Activated CD8-positive, alpha-beta T cell treated with anti-CD3 and anti-CD28 coated beads for 36 hours (primary cell): ENCODE measurements around the gene RHD. TPM values are rescaled to one million over a fixed set of nuclear protein-coding genes. Genes with fewer than 3 reads are reported as not detected.

ENCODE experiments used
- ATAC-seq: fragments of 200-7000 bp; cut with Tn5 transposase; one replicate; pipeline ENCODE4 v1.10.0; 2021; ENCODE audit warnings: mild to moderate bottlenecking, moderate library complexity
- CTCF ChIA-PET: fragments of 350-600 bp; sonication (Branson Sonifier 250); formaldehyde crosslinking; loops from one replicate; lab custom pipeline; 2021; ENCODE audit warnings: antibody characterized with exemption; lab: Charles Lee
- POLR2A ChIA-PET: fragments of 350-600 bp; sonication (Branson Sonifier 250); formaldehyde crosslinking; loops from one replicate; lab custom pipeline; 2021; ENCODE audit warnings: antibody characterized with exemption; lab: Charles Lee
- DNase-seq: peaks from one replicate; pipeline ENCODE4 v3.0.0-alpha.2; 2020
- H3K27ac Mint-ChIP-seq: one replicate; pipeline ENCODE4 v1.8.0; 2021; ENCODE audit warnings: mild to moderate bottlenecking, mixed read lengths
- H3K27me3 Mint-ChIP-seq: one replicate; pipeline ENCODE4 v1.8.0; 2021; ENCODE audit warnings: mixed read lengths
- H3K36me3 Mint-ChIP-seq: one replicate; pipeline ENCODE4 v1.8.0; 2021; ENCODE audit warnings: low read depth, mixed read lengths
- H3K4me1 Mint-ChIP-seq: one replicate; pipeline ENCODE4 v1.8.0; 2021; ENCODE audit warnings: low read depth, mixed read lengths
- H3K4me3 Mint-ChIP-seq: one replicate; pipeline ENCODE4 v1.8.0; 2021; ENCODE audit warnings: mild to moderate bottlenecking, moderate library complexity, mixed read lengths
- H3K9me3 Mint-ChIP-seq: one replicate; pipeline ENCODE4 v1.8.0; 2021; ENCODE audit warnings: mixed read lengths
- intact Hi-C: fragments of 100-400 bp; cut with micrococcal nuclease; formaldehyde crosslinking; loops from one replicate; pipeline ENCODE4 v1.10.0; 2022
- total RNA-seq, 2 experiments: library from RNA; stranded (reverse); gene quantifications; one replicate each; pipeline ENCODE4 v1.2.3, GENCODE V29; 2021
- TF ChIP-seq, protein P1 (sequence below): fragments of 200-600 bp; IDR thresholded peaks from one replicate; pipeline ENCODE4 v1.8.0; 2022; ENCODE audit warnings: antibody characterized with exemption, mild to moderate bottlenecking

RHD gene
- total RNA-seq, 2 experiments from 2014 or later = not detected

DNA sequence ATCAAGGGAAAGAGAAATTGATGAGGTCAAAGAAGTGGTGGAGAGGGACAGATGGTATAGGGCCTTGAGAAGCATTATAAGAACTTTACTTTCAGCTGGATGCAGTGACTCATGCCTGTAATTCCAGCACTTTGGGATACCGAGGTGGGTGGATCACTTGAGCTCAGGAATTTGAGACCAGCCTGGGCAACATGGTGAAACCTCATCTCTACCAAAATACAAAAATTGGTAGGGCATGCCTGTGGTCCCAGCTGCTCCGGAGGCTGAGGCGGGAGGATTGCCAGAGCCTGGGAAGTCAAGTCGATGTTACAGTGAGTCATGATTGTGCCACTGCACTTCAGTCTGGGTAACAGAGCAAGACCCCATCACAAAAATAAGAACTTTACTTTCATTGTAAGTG, 71.6 kb downstream of the RHD start:
- peaks cover 30% of the 10 kb centered on the region for H3K4me1 Mint-ChIP-seq
- H3K27ac Mint-ChIP-seq = no peak overlapping the region
- no peak overlapping the region for H3K4me3 Mint-ChIP-seq
- H3K36me3 Mint-ChIP-seq = peaks cover 25% of the 10 kb centered on the region
- no peaks in the 10 kb centered on the region for H3K9me3 Mint-ChIP-seq
- CTCF ChIA-PET = interaction anchor here (1.3 kb wide), 1 partner anchor 111 kb away, joined by 3 read pairs; the partner anchor contains the start of gene SYF2
- H3K27me3 Mint-ChIP-seq = no peaks in the 10 kb centered on the region
- intact Hi-C loops = no loop called here
- no peak for DNase-seq
- ATAC-seq = no peak
- TF ChIP-seq, protein P1, sequence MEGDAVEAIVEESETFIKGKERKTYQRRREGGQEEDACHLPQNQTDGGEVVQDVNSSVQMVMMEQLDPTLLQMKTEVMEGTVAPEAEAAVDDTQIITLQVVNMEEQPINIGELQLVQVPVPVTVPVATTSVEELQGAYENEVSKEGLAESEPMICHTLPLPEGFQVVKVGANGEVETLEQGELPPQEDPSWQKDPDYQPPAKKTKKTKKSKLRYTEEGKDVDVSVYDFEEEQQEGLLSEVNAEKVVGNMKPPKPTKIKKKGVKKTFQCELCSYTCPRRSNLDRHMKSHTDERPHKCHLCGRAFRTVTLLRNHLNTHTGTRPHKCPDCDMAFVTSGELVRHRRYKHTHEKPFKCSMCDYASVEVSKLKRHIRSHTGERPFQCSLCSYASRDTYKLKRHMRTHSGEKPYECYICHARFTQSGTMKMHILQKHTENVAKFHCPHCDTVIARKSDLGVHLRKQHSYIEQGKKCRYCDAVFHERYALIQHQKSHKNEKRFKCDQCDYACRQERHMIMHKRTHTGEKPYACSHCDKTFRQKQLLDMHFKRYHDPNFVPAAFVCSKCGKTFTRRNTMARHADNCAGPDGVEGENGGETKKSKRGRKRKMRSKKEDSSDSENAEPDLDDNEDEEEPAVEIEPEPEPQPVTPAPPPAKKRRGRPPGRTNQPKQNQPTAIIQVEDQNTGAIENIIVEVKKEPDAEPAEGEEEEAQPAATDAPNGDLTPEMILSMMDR = no peak
- POLR2A ChIA-PET = interaction anchor here (2.2 kb wide), 1 partner anchor 13 kb away, joined by 7 read pairs; no protein-coding TSS in a partner anchor

DNA sequence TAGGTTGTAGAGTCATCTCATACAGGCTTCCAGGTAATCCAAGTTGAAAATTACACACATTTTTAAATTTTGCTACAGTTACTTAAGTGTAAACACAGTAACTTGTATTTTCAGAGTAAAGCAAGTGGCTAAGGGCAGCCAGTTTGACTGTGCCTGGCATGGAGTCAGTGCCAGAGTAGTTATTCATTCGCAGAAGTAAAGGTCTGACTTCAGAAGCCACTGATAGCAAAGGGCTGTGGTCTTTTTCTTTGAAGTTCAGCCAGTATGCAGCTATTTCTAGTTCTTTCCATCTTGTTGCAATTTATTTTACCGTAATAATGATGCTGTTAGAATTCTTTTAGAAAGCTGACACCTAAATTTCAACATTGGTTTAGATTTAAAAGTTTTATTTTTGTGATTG, 75.2 kb downstream of the RHD start:
- no peak for DNase-seq
- Mint-ChIP-seq H3K4me3 (no peak overlapping the region), H3K4me1 (peaks cover 11% of the 10 kb centered on the region), H3K9me3 (no peaks in the 10 kb centered on the region), H3K27ac (no peak overlapping the region), H3K36me3 (peaks cover 24% of the 10 kb centered on the region), H3K27me3 (no peaks in the 10 kb centered on the region)
- TF ChIP-seq, protein P1 = no peak
- ChIA-PET CTCF (interaction anchor here (1.3 kb wide), 1 partner anchor 17 kb away, joined by 3 read pairs; no protein-coding TSS in a partner anchor), POLR2A (interaction anchor here (1.3 kb wide), 1 partner anchor 8 kb away, joined by 4 read pairs; no protein-coding TSS in a partner anchor)
- intact Hi-C loops = no loop called here
- no peak for ATAC-seq

DNA sequence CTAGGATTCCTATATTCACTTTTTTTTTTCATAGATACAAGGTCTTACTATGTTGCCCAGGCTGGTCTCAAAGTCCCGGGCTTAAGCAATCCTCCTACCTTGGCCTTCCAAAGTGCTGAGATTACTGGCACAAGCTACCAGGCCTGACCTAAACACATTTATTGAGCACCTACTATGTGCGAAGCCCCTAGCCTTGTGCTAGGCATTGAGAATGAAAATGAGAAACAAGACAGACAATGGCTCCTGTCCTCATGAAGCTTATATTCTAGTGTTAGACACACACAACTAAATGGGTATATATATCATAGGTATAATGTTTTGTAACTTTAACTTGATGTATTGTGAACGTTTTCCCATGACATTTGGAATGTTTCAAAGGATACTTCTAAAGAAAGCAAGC, 77.3 kb downstream of the RHD start:
- Mint-ChIP-seq H3K27me3 (no peaks in the 10 kb centered on the region), H3K4me3 (no peak overlapping the region), H3K36me3 (peaks cover 15% of the 10 kb centered on the region), H3K27ac (no peak overlapping the region), H3K9me3 (no peaks in the 10 kb centered on the region), H3K4me1 (peaks cover 6% of the 10 kb centered on the region)
- ATAC-seq = no peak
- TF ChIP-seq, protein P1 = no peak
- ChIA-PET CTCF (no interaction called here), POLR2A (no interaction called here)
- intact Hi-C loops = no loop called here
- DNase-seq = no peak

DNA sequence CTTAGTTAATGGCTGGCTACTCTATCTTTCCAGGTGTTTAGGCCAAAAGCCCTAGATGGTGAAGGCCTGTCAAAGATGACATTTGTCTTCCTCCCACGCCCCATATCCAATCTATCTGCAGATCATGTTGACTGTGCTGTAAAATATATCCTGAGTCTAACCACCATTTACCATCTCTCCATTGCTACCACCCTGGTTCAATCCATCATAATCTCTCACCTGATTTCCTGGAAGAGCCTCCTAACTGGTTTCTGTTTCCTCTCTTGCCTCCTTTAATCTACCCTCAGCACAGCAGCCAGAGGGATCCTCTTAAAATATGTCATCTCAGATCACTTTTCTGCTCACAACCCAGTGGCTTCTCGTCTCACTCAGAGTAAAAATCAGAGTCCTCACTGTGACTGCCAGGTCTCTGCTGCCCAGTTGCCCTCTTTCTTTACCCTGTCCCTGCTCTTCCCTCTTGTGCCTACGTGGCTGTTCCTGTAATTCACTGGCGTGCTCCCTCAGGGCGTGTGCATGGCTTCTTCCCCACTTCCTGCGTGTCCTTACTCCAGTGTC, 83.6 kb downstream of the RHD start:
- TF ChIP-seq, protein P1 = no peak
- peak; percentile 12 for DNase-seq
- no peaks in the 10 kb centered on the region for H3K9me3 Mint-ChIP-seq
- intact Hi-C loops = no loop called here
- peaks cover 35% of the 10 kb centered on the region for H3K4me1 Mint-ChIP-seq
- no peaks in the 10 kb centered on the region for H3K27me3 Mint-ChIP-seq
- peak; percentile 34 for ATAC-seq
- H3K4me3 Mint-ChIP-seq = no peak overlapping the region
- H3K36me3 Mint-ChIP-seq = peaks cover 24% of the 10 kb centered on the region
- POLR2A ChIA-PET = no interaction called here
- H3K27ac Mint-ChIP-seq = peak overlapping the region; percentile 79
- CTCF ChIA-PET = interaction anchor here (1.4 kb wide), 1 partner anchor 165 kb away, joined by 3 read pairs; no protein-coding TSS in a partner anchor

DNA sequence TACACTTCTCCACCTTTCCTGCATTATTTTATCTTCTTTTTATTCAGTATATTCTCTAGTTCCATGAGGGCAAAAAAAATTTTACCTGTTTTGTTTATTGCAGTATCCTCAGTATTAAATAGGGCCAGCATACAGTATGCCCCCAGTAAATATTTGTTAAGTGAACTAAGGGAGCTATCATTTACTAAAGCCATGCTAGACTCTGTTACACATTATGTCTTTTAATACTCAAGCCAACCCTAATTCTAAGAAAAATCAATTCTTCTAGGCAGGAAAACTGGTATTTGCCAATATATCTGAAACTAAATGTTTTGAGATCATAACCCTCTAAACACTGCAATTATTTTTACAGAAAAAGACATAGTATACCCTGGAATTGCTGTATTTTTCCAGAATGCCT, 84.1 kb downstream of the RHD start:
- peaks cover 29% of the 10 kb centered on the region for H3K36me3 Mint-ChIP-seq
- H3K27ac Mint-ChIP-seq = peak overlapping the region; percentile 79
- no peak for ATAC-seq
- no peaks in the 10 kb centered on the region for H3K9me3 Mint-ChIP-seq
- intact Hi-C loops = no loop called here
- TF ChIP-seq, protein P1 = no peak
- no peaks in the 10 kb centered on the region for H3K27me3 Mint-ChIP-seq
- no peak overlapping the region for H3K4me3 Mint-ChIP-seq
- no peak for DNase-seq
- ChIA-PET POLR2A (interaction anchor here (1.1 kb wide), 1 partner anchor 13 kb away, joined by 7 read pairs; no protein-coding TSS in a partner anchor), CTCF (interaction anchor here (1.4 kb wide), 1 partner anchor 164 kb away, joined by 3 read pairs; no protein-coding TSS in a partner anchor)
- H3K4me1 Mint-ChIP-seq = peaks cover 40% of the 10 kb centered on the region
